ENCODE data around the gene ADGRG6. TPM values are rescaled to one million over a fixed set of nuclear protein-coding genes. Genes with fewer than 3 reads are reported as not detected.

The ADGRG6 gene
- total and polyA plus RNA-seq, 10 of the 15 experiments (the other 5 are each of a cell fraction or from before 2014, with no cell fraction given), result 0.01 to 0.24 (median 0.13) TPM; not detected in 7

GRCh38 chr6:142313284-142313683 is 11.5 kb downstream of the ADGRG6 start:
- Histone ChIP-seq H3K36me3 (ENCODE audit: control insufficient read depth in 2 of 2, insufficient read depth in 2 of 2, low read length in 1 of 2) (no peaks in the 10 kb centered on the region), H3K9me3 (replicated peaks; ENCODE audit: control insufficient read depth, insufficient read depth, low read length) (no peaks in the 10 kb centered on the region), H3K4me1 (ENCODE audit: control insufficient read depth, insufficient read depth, low read length) (no peaks in the 10 kb centered on the region), H3K27ac (ENCODE audit: control insufficient read depth, insufficient read depth) (no peak overlapping the region), H2AFZ (ENCODE audit: control insufficient read depth, low read depth, low read length) (no peak overlapping the region), H3K4me3 (no peak overlapping the region), H3K79me2 (ENCODE audit: control insufficient read depth, insufficient read depth, low read length) (no peaks in the 10 kb centered on the region), H3K27me3 (replicated peaks in 1 of 2; ENCODE audit: control insufficient read depth in 2 of 2, insufficient read depth in 2 of 2, low read length in 1 of 2) (no peaks in the 10 kb centered on the region), H3K4me2 (ENCODE audit: control insufficient read depth, insufficient read depth) (no peak overlapping the region), H3K9ac (ENCODE audit: control insufficient read depth, insufficient read depth, low read length) (no peak overlapping the region), H4K20me1 (ENCODE audit: control insufficient read depth, insufficient read depth) (no peaks in the 10 kb centered on the region)
- RAD21 ChIA-PET (ENCODE audit: unreplicated experiment), result no interaction called here
- 17% methylated on average over 2 of the region's 2 CpGs for WGBS (ENCODE audit: insufficient coverage, insufficient replicate concordance, low lambda C conversion rate, missing lambda C conversion rate)
- FAIRE-seq (no peak), ATAC-seq (no peak), DNase-seq (ENCODE audit: low read depth, low spot score) (no peak)
- in situ Hi-C loops (cut with MboI), result no loop called here
- intact Hi-C loops (cut with micrococcal nuclease; ENCODE audit: unreplicated experiment), result no loop called here
- CTCF ChIA-PET, result no interaction called here
- no TSS peak for BruUV-seq (replicated peaks)
- SMC1A ChIA-PET (ENCODE audit: uncharacterized antibody, unreplicated experiment), result no interaction called here
- POLR2A ChIA-PET, result no interaction called here
- TF ChIP-seq SIX5 (IDR thresholded peaks at IDR 0.05; ENCODE audit: low read depth, low read length, severe bottlenecking) (no peak), EP300 (IDR thresholded peaks at IDR 0.05; ENCODE audit: borderline replicate concordance in 1 of 2, control insufficient read depth in 1 of 2, low read depth in 2 of 2, low read length in 2 of 2) (no peak), YBX1 (IDR thresholded peaks at IDR 0.05) (no peak), PBX3 (IDR thresholded peaks at IDR 0.05; ENCODE audit: insufficient replicate concordance, low read depth, low read length) (no peak)

- SMC1A ChIA-PET (ENCODE audit: uncharacterized antibody, unreplicated experiment), result no interaction called here
- no peak overlapping the region for H3K27ac ChIP-seq (ENCODE audit: control insufficient read depth, insufficient read depth)
- TF ChIP-seq CHD4 (IDR thresholded peaks at IDR 0.05) (no peak), POLR2AphosphoS5 (IDR thresholded peaks at IDR 0.05; ENCODE audit: low read length) (no peak), IKZF1 (conservative IDR thresholded peaks at IDR 0.05) (no peak), MTA2 (IDR thresholded peaks at IDR 0.05; ENCODE audit: low read depth) (no peak), HDGF (IDR thresholded peaks at IDR 0.05) (no peak), TAF1 (IDR thresholded peaks at IDR 0.05; ENCODE audit: borderline replicate concordance, low read depth, low read length) (no peak), FOXK2 (IDR thresholded peaks at IDR 0.05) (no peak), ESRRA (IDR thresholded peaks at IDR 0.05; ENCODE audit: low read length) (no peak), HCFC1 (IDR thresholded peaks at IDR 0.05; ENCODE audit: low read length) (no peak), CREM (IDR thresholded peaks at IDR 0.05; ENCODE audit: low read depth) (no peak)
- H3K27me3 ChIP-seq (replicated peaks in 1 of 2; ENCODE audit: control insufficient read depth in 2 of 2, insufficient read depth in 2 of 2, low read length in 1 of 2), result no peaks in the 10 kb centered on the region
- no peak overlapping the region for H2AFZ ChIP-seq (ENCODE audit: control insufficient read depth, low read depth, low read length)
- no peak overlapping the region for H3K4me3 ChIP-seq
- intact Hi-C loops (cut with micrococcal nuclease; ENCODE audit: unreplicated experiment), result no loop called here
- H3K4me2 ChIP-seq (ENCODE audit: control insufficient read depth, insufficient read depth), result no peak overlapping the region
- WGBS (ENCODE audit: insufficient coverage, insufficient replicate concordance, low lambda C conversion rate, missing lambda C conversion rate), result 27% methylated on average over 1 of the region's 1 CpG
- RAD21 ChIA-PET (ENCODE audit: unreplicated experiment), result no interaction called here
- DNase-seq (ENCODE audit: low read depth, low spot score) (no peak), FAIRE-seq (no peak), ATAC-seq (no peak)
- no peaks in the 10 kb centered on the region for H3K36me3 ChIP-seq (ENCODE audit: control insufficient read depth in 2 of 2, insufficient read depth in 2 of 2, low read length in 1 of 2)
- H3K9me3 ChIP-seq (replicated peaks; ENCODE audit: control insufficient read depth, insufficient read depth, low read length), result no peaks in the 10 kb centered on the region
- CTCF ChIA-PET, result interaction anchor here (0.6 kb wide), 1 partner anchor 1689 kb away, joined by 3 read pairs; no protein-coding TSS in a partner anchor
- no TSS peak for BruUV-seq (replicated peaks)
- no peak overlapping the region for H3K9ac ChIP-seq (ENCODE audit: control insufficient read depth, insufficient read depth, low read length)
- in situ Hi-C loops (cut with MboI), result no loop called here
- H3K4me1 ChIP-seq (ENCODE audit: control insufficient read depth, insufficient read depth, low read length), result no peaks in the 10 kb centered on the region
- POLR2A ChIA-PET, result no interaction called here
- no peaks in the 10 kb centered on the region for H4K20me1 ChIP-seq (ENCODE audit: control insufficient read depth, insufficient read depth)
- H3K79me2 ChIP-seq (ENCODE audit: control insufficient read depth, insufficient read depth, low read length), result no peaks in the 10 kb centered on the region
These were observed 15.1 kb downstream of the ADGRG6 start for GRCh38 chr6:142316791-142317368.
